Measurements from ENCODE around the gene TAC3.
"Not testable (repeated sequence)": the region's sequence is repeated elsewhere in the genome, so short reads cannot be mapped to it uniquely, and the experiment has no call there.

TAC3 gene

GRCh38 chr12:56980941-56981530 lies 35.3 kb downstream of the TAC3 start:
- H3K9me3 ChIP-seq (ENCODE audit: insufficient read depth, low read length): no peaks in the 10 kb centered on the region
- H3K9ac ChIP-seq (ENCODE audit: insufficient read length, low read depth): no peak overlapping the region
- TF ChIP-seq SUZ12 (IDR thresholded peaks at IDR 0.05; ENCODE audit: extremely low read depth, insufficient read depth, insufficient read length) (no peak), YY1 (IDR thresholded peaks at IDR 0.05; ENCODE audit: insufficient read depth, insufficient read length) (no peak), ZNF274 (IDR thresholded peaks at IDR 0.05; ENCODE audit: low read depth, low read length) (no peak)
- no peak overlapping the region for H3K4me3 ChIP-seq (ENCODE audit: insufficient read length, low read depth)
- no peaks in the 10 kb centered on the region for H3K36me3 ChIP-seq (ENCODE audit: insufficient read depth, insufficient read length, low read length)
- DNase-seq (ENCODE audit: low read depth, low spot score): no peak
- H3K27me3 ChIP-seq (ENCODE audit: insufficient read depth, insufficient read length): no peaks in the 10 kb centered on the region
- no peaks in the 10 kb centered on the region for H3K4me1 ChIP-seq (ENCODE audit: insufficient read depth, insufficient read length)

- no peak overlapping the region for H3K4me3 ChIP-seq (ENCODE audit: insufficient read length, low read depth)
- TF ChIP-seq ZNF274 (IDR thresholded peaks at IDR 0.05; ENCODE audit: low read depth, low read length): no peak
- TF ChIP-seq YY1 (IDR thresholded peaks at IDR 0.05; ENCODE audit: insufficient read depth, insufficient read length): no peak
- TF ChIP-seq SUZ12 (IDR thresholded peaks at IDR 0.05; ENCODE audit: extremely low read depth, insufficient read depth, insufficient read length): no peak
- no peaks in the 10 kb centered on the region for H3K27me3 ChIP-seq (ENCODE audit: insufficient read depth, insufficient read length)
- no peaks in the 10 kb centered on the region for H3K9me3 ChIP-seq (ENCODE audit: insufficient read depth, low read length)
- H3K9ac ChIP-seq (ENCODE audit: insufficient read length, low read depth): no peak overlapping the region
- no peaks in the 10 kb centered on the region for H3K4me1 ChIP-seq (ENCODE audit: insufficient read depth, insufficient read length)
- no peak for DNase-seq (ENCODE audit: low read depth, low spot score)
- H3K36me3 ChIP-seq (ENCODE audit: insufficient read depth, insufficient read length, low read length): no peaks in the 10 kb centered on the region
These were observed 36.1 kb downstream of the TAC3 start for GRCh38 chr12:56980268-56980667.

GRCh38 chr12:56979628-56980027 lies 36.7 kb downstream of the TAC3 start:
- no peaks in the 10 kb centered on the region for H3K36me3 ChIP-seq (ENCODE audit: insufficient read depth, insufficient read length, low read length)
- H3K9ac ChIP-seq (ENCODE audit: insufficient read length, low read depth): no peak overlapping the region
- H3K4me3 ChIP-seq (ENCODE audit: insufficient read length, low read depth): no peak overlapping the region
- TF ChIP-seq SUZ12 (IDR thresholded peaks at IDR 0.05; ENCODE audit: extremely low read depth, insufficient read depth, insufficient read length): no peak
- no peak for TF ChIP-seq ZNF274 (IDR thresholded peaks at IDR 0.05; ENCODE audit: low read depth, low read length)
- TF ChIP-seq YY1 (IDR thresholded peaks at IDR 0.05; ENCODE audit: insufficient read depth, insufficient read length): no peak
- no peak for DNase-seq (ENCODE audit: low read depth, low spot score)
- no peaks in the 10 kb centered on the region for H3K4me1 ChIP-seq (ENCODE audit: insufficient read depth, insufficient read length)
- H3K27me3 ChIP-seq (ENCODE audit: insufficient read depth, insufficient read length): no peaks in the 10 kb centered on the region
- H3K9me3 ChIP-seq (ENCODE audit: insufficient read depth, low read length): no peaks in the 10 kb centered on the region

- no peaks in the 10 kb centered on the region for H3K4me1 ChIP-seq (ENCODE audit: insufficient read depth, insufficient read length)
- H3K9ac ChIP-seq (ENCODE audit: insufficient read length, low read depth): no peak overlapping the region
- H3K9me3 ChIP-seq (ENCODE audit: insufficient read depth, low read length): no peaks in the 10 kb centered on the region
- DNase-seq (ENCODE audit: low read depth, low spot score): no peak
- no peak for TF ChIP-seq SUZ12 (IDR thresholded peaks at IDR 0.05; ENCODE audit: extremely low read depth, insufficient read depth, insufficient read length)
- no peak for TF ChIP-seq YY1 (IDR thresholded peaks at IDR 0.05; ENCODE audit: insufficient read depth, insufficient read length)
- no peak for TF ChIP-seq ZNF274 (IDR thresholded peaks at IDR 0.05; ENCODE audit: low read depth, low read length)
- H3K27me3 ChIP-seq (ENCODE audit: insufficient read depth, insufficient read length): no peaks in the 10 kb centered on the region
- H3K36me3 ChIP-seq (ENCODE audit: insufficient read depth, insufficient read length, low read length): no peaks in the 10 kb centered on the region
- no peak overlapping the region for H3K4me3 ChIP-seq (ENCODE audit: insufficient read length, low read depth)
These were observed 37.8 kb downstream of the TAC3 start for GRCh38 chr12:56978397-56979138.

GRCh38 chr12:56977361-56977760 lies 39.0 kb downstream of the TAC3 start:
- H3K27me3 ChIP-seq (ENCODE audit: insufficient read depth, insufficient read length); H3K36me3 ChIP-seq (ENCODE audit: insufficient read depth, insufficient read length, low read length); H3K4me3 ChIP-seq (ENCODE audit: insufficient read length, low read depth); H3K4me1 ChIP-seq (ENCODE audit: insufficient read depth, insufficient read length); H3K9me3 ChIP-seq (ENCODE audit: insufficient read depth, low read length); H3K9ac ChIP-seq (ENCODE audit: insufficient read length, low read depth); DNase-seq (ENCODE audit: low read depth, low spot score): not testable (repeated sequence)

GRCh38 chr12:56974224-56974623 lies 42.1 kb downstream of the TAC3 start:
- DNase-seq (ENCODE audit: low read depth, low spot score); H3K9me3 ChIP-seq (ENCODE audit: insufficient read depth, low read length); H3K4me3 ChIP-seq (ENCODE audit: insufficient read length, low read depth); H3K9ac ChIP-seq (ENCODE audit: insufficient read length, low read depth); H3K36me3 ChIP-seq (ENCODE audit: insufficient read depth, insufficient read length, low read length); H3K4me1 ChIP-seq (ENCODE audit: insufficient read depth, insufficient read length); H3K27me3 ChIP-seq (ENCODE audit: insufficient read depth, insufficient read length): not testable (repeated sequence)

GRCh38 chr12:56968910-56969309 lies 47.4 kb downstream of the TAC3 start:
- peaks cover 10% of the 10 kb centered on the region; the same call in 1 of the 2 replicates for H3K9me3 ChIP-seq (ENCODE audit: insufficient read depth, low read length)
- H3K27me3 ChIP-seq (ENCODE audit: insufficient read depth, insufficient read length); DNase-seq (ENCODE audit: low read depth, low spot score); H3K4me1 ChIP-seq (ENCODE audit: insufficient read depth, insufficient read length); H3K9ac ChIP-seq (ENCODE audit: insufficient read length, low read depth); H3K36me3 ChIP-seq (ENCODE audit: insufficient read depth, insufficient read length, low read length); H3K4me3 ChIP-seq (ENCODE audit: insufficient read length, low read depth): not testable (repeated sequence)

GRCh38 chr12:56965997-56966642 lies 50.2 kb downstream of the TAC3 start:
- not testable (repeated sequence) for DNase-seq (ENCODE audit: low read depth, low spot score); H3K4me1 ChIP-seq (ENCODE audit: insufficient read depth, insufficient read length); H3K27me3 ChIP-seq (ENCODE audit: insufficient read depth, insufficient read length); H3K36me3 ChIP-seq (ENCODE audit: insufficient read depth, insufficient read length, low read length); H3K9ac ChIP-seq (ENCODE audit: insufficient read length, low read depth); H3K4me3 ChIP-seq (ENCODE audit: insufficient read length, low read depth)
- peaks cover 10% of the 10 kb centered on the region; the same call in 1 of the 2 replicates for H3K9me3 ChIP-seq (ENCODE audit: insufficient read depth, low read length)

- peaks cover 10% of the 10 kb centered on the region; the same call in 1 of the 2 replicates for H3K9me3 ChIP-seq (ENCODE audit: insufficient read depth, low read length)
- not testable (repeated sequence) for DNase-seq (ENCODE audit: low read depth, low spot score); H3K4me3 ChIP-seq (ENCODE audit: insufficient read length, low read depth); H3K9ac ChIP-seq (ENCODE audit: insufficient read length, low read depth); H3K4me1 ChIP-seq (ENCODE audit: insufficient read depth, insufficient read length); H3K27me3 ChIP-seq (ENCODE audit: insufficient read depth, insufficient read length); H3K36me3 ChIP-seq (ENCODE audit: insufficient read depth, insufficient read length, low read length)
These were observed 51.2 kb downstream of the TAC3 start for GRCh38 chr12:56965124-56965523.

GRCh38 chr12:56963557-56963956 lies 52.8 kb downstream of the TAC3 start:
- DNase-seq (ENCODE audit: low read depth, low spot score); H3K4me3 ChIP-seq (ENCODE audit: insufficient read length, low read depth); H3K27me3 ChIP-seq (ENCODE audit: insufficient read depth, insufficient read length); H3K4me1 ChIP-seq (ENCODE audit: insufficient read depth, insufficient read length); H3K36me3 ChIP-seq (ENCODE audit: insufficient read depth, insufficient read length, low read length); H3K9ac ChIP-seq (ENCODE audit: insufficient read length, low read depth): not testable (repeated sequence)
- H3K9me3 ChIP-seq (ENCODE audit: insufficient read depth, low read length): peaks cover 18% of the 10 kb centered on the region; the same call in 1 of the 2 replicates

Data from NT2/D1 (cell line).